HepG2 (cell line): ENCODE results near the gene PPP4R3A. TPM values are rescaled to one million over a fixed set of nuclear protein-coding genes. Genes with fewer than 3 reads are reported as not detected.

Experiments used
- ATAC-seq: fragments of 200-7000 bp; cut with Tn5 transposase; 3 replicates; pipeline ENCODE4 v1.9.1; 2020; ENCODE audit warnings: mild to moderate bottlenecking, moderate library complexity
- BruUV-seq: library from RNA; stranded (reverse); fragments of 400-500 nt; replicated peaks from 2 replicates; lab custom pipeline; 2021; lab: Mats Ljungman, UMichigan
- CTCF ChIA-PET: fragments of 300-600 bp; formaldehyde crosslinking; extraction: SDS; loops from one replicate; lab custom pipeline; 2021; ENCODE audit warnings: low total read pairs, inconsistent platforms, low intra/inter-chr PET ratio; lab: Yijun Ruan, JAX
- POLR2A ChIA-PET: fragments of 350-600 bp; sonication (Branson Sonifier 250); formaldehyde crosslinking; loops from one replicate; lab custom pipeline; 2020; ENCODE audit warnings: antibody characterized with exemption, inconsistent platforms; lab: Yijun Ruan, JAX
- DNase-seq: peaks from one replicate; pipeline ENCODE4 v3.0.0-alpha.2; 2015; ENCODE audit warnings: low spot score
- FAIRE-seq: peaks from 3 replicates; lab custom pipeline; 2011; peaks lifted over from hg19 to GRCh38; lab: Jason Lieb, UNC
- H2AFZ ChIP-seq: one replicate; pipeline ENCODE4 v1.6.1; 2011; ENCODE audit warnings: low read length, inconsistent platforms
- H3K27ac ChIP-seq: fragments of 300-600 bp; 3 replicates; pipeline ENCODE4 v1.8.0; 2011; ENCODE audit warnings: mixed run types, mild to moderate bottlenecking, mixed read lengths, low read length, inconsistent platforms; ENCODE audit not compliant: insufficient read depth; ENCODE audit errors: extremely low read length
- H3K27me3 ChIP-seq, 2 experiments: fragments of 200-600 bp in 1 of 2; 2 replicates in 1 of 2; 3 replicates in 1 of 2; pipeline versions ENCODE4 v1.6.0 to v1.8.0; 2011; ENCODE audit warnings: low read length in 2 of 2, mild to moderate bottlenecking in 2 of 2, moderate library complexity in 2 of 2, inconsistent platforms in 1 of 2; ENCODE audit not compliant: insufficient read depth in 2 of 2, control insufficient read depth in 1 of 2
- H3K36me3 ChIP-seq, 2 experiments: fragments of 200-600 bp in 1 of 2; replicated peaks in 1 of 2; 2 replicates in 1 of 2; 3 replicates in 1 of 2; pipeline versions ENCODE4 v1.5.1 to v1.8.0; 2011; ENCODE audit warnings: low read length in 2 of 2, inconsistent platforms in 1 of 2; ENCODE audit not compliant: insufficient read depth in 2 of 2, control insufficient read depth in 1 of 2
- H3K4me1 ChIP-seq: 2 replicates; pipeline ENCODE4 v1.5.1; 2012; ENCODE audit warnings: low read length, inconsistent platforms; ENCODE audit not compliant: insufficient read depth
- H3K4me2 ChIP-seq: 2 replicates; pipeline ENCODE4 v1.6.0; 2011; ENCODE audit warnings: low read depth, low read length, inconsistent platforms
- H3K4me3 ChIP-seq, 3 experiments: fragments of 200-600 bp in 1 of 3; sonication (generic), shearing (Covaris generic) in 1 of 3; replicated peaks in 1 of 3; 2 replicates each; pipeline ENCODE4 v1.5.1; 2011 to 2016; ENCODE audit warnings: low read length in 3 of 3, inconsistent platforms in 2 of 3, low read depth in 2 of 3, mild to moderate bottlenecking in 2 of 3, control low read depth in 1 of 3, mixed read lengths in 1 of 3; ENCODE audit not compliant: insufficient read depth in 1 of 3
- H3K79me2 ChIP-seq: one replicate; pipeline ENCODE4 v1.6.1; 2011; ENCODE audit warnings: low read length, inconsistent platforms; ENCODE audit not compliant: insufficient read depth
- H3K9ac ChIP-seq: 2 replicates; pipeline ENCODE4 v1.6.0; 2011; ENCODE audit warnings: mild to moderate bottlenecking, low read depth, low read length, inconsistent platforms; ENCODE audit not compliant: insufficient read depth
- H3K9me3 ChIP-seq: 2 replicates; pipeline ENCODE4 v1.5.1; 2012; ENCODE audit warnings: mild to moderate bottlenecking, low read length
- H4K20me1 ChIP-seq: 2 replicates; pipeline ENCODE4 v1.6.0; 2011; ENCODE audit warnings: inconsistent platforms, mild to moderate bottlenecking, low read length, moderate library complexity; ENCODE audit not compliant: insufficient read depth
- TEAD3 ChIP-seq: optimal IDR thresholded peaks from 2 replicates; pipeline ENCODE3; 2016; ENCODE audit warnings: borderline replicate concordance
- ZFX ChIP-seq: sonication (generic); formaldehyde crosslinking; IDR thresholded peaks from 2 replicates; pipeline ENCODE4 v1.4.0; 2020; ENCODE audit warnings: mild to moderate bottlenecking, low read depth, missing genetic modification reagents, moderate library complexity
- ZNF20 ChIP-seq: sonication (generic); formaldehyde crosslinking; IDR thresholded peaks from 2 replicates; pipeline ENCODE4 v1.4.0; 2020; ENCODE audit warnings: mild to moderate bottlenecking, moderate library complexity, missing genetic modification reagents
- ZNF670 ChIP-seq: sonication (generic); formaldehyde crosslinking; IDR thresholded peaks from 2 replicates; pipeline ENCODE4 v1.8.0; 2022; ENCODE audit warnings: mild to moderate bottlenecking, missing genetic modification reagents, borderline replicate concordance
- WGBS: methylation state at CpG from one replicate; pipeline ENCODE4 v1.1.6; 2017; ENCODE audit warnings: low lambda C conversion rate; 5-methylcytosine and 5-hydroxymethylcytosine counted together
- in situ Hi-C: cut with HindIII; loops from 2 replicates; pipeline ENCODE4 v1.10.0; 2017; ENCODE audit warnings: low pct_unique_long_range_greater_than_20kb; ENCODE audit not compliant: extremely low pct_ligation_motif_present
- intact Hi-C: fragments of 100-400 bp; cut with micrococcal nuclease; formaldehyde crosslinking; loops from one replicate; pipeline ENCODE4 v1.10.0; 2022; ENCODE audit not compliant: unreplicated experiment
- polyA plus RNA-seq, 8 experiments: library from polyadenylated mRNA; depleted of rRNA in 3 of 8; stranded (reverse) in 7 of 8; unstranded in 1 of 8; fragments of >200 nt; fragmentation: Illumina TruSeq in 4 of 8; extraction: Trizol in 4 of 8; gene quantifications; 2 replicates each; pipeline versions ENCODE4 v1.2.1 to v1.2.3, GENCODE V29; 2011 to 2016; ENCODE audit warnings: low read depth in 4 of 8, missing spikeins in 1 of 8, mixed read lengths in 1 of 8; ENCODE audit not compliant: insufficient read depth in 1 of 8
- total RNA-seq, 5 experiments: library from RNA; depleted of rRNA; stranded (reverse); fragments of >200 nt; fragmentation: Illumina TruSeq; extraction: Trizol; gene quantifications; 2 replicates each; pipeline ENCODE4 v1.2.3, GENCODE V29; 2016; ENCODE audit warnings: low read depth in 1 of 5
- TF ChIP-seq, protein P1 (sequence below): sonication (generic); formaldehyde crosslinking; IDR thresholded peaks from 2 replicates; pipeline ENCODE4 v1.4.0; 2020; ENCODE audit warnings: missing genetic modification reagents, borderline replicate concordance
- TF ChIP-seq, protein P2 (sequence below): sonication (generic); formaldehyde crosslinking; IDR thresholded peaks from 2 replicates; pipeline ENCODE4 v1.8.1; 2023; ENCODE audit warnings: mild to moderate bottlenecking, missing genetic modification reagents
- TF ChIP-seq, protein P3 (sequence below): sonication (generic); IDR thresholded peaks from 2 replicates; pipeline ENCODE4 v1.6.1; 2016; ENCODE audit warnings: low read depth, borderline replicate concordance

The PPP4R3A gene
- total and polyA plus RNA-seq, 2 of the 13 experiments (the other 11 are each of a cell fraction or from before 2014, with no cell fraction given): 22.5 to 57.4 TPM

DNA sequence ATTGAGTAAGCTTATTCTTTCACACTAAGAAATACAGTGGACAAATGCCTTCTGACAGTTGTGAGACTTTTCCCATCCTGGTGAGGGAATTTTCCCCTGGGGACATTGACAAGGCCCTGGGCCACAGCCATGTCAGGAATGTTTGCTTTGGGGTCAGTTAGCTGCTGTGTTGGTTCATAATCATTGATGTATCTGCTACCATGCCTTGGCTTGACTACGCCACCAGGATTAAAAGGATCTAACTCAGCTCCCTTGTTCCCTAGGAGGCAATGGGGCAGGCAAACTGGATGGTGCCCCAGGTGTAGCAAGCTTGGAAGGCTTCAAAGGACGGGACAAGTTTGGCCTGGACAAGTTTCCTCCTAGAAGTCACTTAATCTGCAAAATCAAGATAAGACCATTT is 89.4 kb downstream of the PPP4R3A start:
- DNase-seq (peak; percentile 65), FAIRE-seq (peak; percentile 74), ATAC-seq (peak; percentile 36)
- TF ChIP-seq, protein P1, sequence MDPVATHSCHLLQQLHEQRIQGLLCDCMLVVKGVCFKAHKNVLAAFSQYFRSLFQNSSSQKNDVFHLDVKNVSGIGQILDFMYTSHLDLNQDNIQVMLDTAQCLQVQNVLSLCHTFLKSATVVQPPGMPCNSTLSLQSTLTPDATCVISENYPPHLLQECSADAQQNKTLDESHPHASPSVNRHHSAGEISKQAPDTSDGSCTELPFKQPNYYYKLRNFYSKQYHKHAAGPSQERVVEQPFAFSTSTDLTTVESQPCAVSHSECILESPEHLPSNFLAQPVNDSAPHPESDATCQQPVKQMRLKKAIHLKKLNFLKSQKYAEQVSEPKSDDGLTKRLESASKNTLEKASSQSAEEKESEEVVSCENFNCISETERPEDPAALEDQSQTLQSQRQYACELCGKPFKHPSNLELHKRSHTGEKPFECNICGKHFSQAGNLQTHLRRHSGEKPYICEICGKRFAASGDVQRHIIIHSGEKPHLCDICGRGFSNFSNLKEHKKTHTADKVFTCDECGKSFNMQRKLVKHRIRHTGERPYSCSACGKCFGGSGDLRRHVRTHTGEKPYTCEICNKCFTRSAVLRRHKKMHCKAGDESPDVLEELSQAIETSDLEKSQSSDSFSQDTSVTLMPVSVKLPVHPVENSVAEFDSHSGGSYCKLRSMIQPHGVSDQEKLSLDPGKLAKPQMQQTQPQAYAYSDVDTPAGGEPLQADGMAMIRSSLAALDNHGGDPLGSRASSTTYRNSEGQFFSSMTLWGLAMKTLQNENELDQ: no peak
- no peak for TF ChIP-seq ZNF20
- TF ChIP-seq, protein P2, sequence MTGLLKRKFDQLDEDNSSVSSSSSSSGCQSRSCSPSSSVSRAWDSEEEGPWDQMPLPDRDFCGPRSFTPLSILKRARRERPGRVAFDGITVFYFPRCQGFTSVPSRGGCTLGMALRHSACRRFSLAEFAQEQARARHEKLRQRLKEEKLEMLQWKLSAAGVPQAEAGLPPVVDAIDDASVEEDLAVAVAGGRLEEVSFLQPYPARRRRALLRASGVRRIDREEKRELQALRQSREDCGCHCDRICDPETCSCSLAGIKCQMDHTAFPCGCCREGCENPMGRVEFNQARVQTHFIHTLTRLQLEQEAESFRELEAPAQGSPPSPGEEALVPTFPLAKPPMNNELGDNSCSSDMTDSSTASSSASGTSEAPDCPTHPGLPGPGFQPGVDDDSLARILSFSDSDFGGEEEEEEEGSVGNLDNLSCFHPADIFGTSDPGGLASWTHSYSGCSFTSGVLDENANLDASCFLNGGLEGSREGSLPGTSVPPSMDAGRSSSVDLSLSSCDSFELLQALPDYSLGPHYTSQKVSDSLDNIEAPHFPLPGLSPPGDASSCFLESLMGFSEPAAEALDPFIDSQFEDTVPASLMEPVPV: no peak
- TF ChIP-seq ZFX: 0 out of 2 replicates have a peak, but pooled peaks have one; percentile 23
- TF ChIP-seq ZNF670: no peak
- peak; percentile 16 for TF ChIP-seq TEAD3 (CRISPR knock-in tag)
- TF ChIP-seq, protein P3, sequence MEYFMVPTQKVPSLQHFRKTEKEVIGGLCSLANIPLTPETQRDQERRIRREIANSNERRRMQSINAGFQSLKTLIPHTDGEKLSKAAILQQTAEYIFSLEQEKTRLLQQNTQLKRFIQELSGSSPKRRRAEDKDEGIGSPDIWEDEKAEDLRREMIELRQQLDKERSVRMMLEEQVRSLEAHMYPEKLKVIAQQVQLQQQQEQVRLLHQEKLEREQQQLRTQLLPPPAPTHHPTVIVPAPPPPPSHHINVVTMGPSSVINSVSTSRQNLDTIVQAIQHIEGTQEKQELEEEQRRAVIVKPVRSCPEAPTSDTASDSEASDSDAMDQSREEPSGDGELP: no peak
- intact Hi-C loops: no loop called here
- no peak overlapping the region for H3K9ac ChIP-seq
- H3K9me3 ChIP-seq: no peaks in the 10 kb centered on the region
- peaks cover 0 to 3% of the 10 kb centered on the region in 2 experiments; a peak in 1 of 5 replicates for H3K27me3 ChIP-seq
- H2AFZ ChIP-seq: no peak overlapping the region
- CTCF ChIA-PET: no interaction called here
- H3K79me2 ChIP-seq: no peaks in the 10 kb centered on the region
- no peaks in the 10 kb centered on the region for H4K20me1 ChIP-seq
- no TSS peak for BruUV-seq
- H3K27ac ChIP-seq: no peak overlapping the region
- in situ Hi-C loops: loop anchor here (5.0 kb wide), 1 partner anchor 93 kb away; no protein-coding TSS in a partner anchor
- H3K4me1 ChIP-seq: peaks cover 54% of the 10 kb centered on the region
- H3K36me3 ChIP-seq: no peaks in the 10 kb centered on the region
- H3K4me2 ChIP-seq: peak overlapping the region; percentile 46
- 13% methylated on average over 1 of the region's 2 CpGs for WGBS
- no peak overlapping the region for H3K4me3 ChIP-seq
- POLR2A ChIA-PET: no interaction called here
